ENCODE measurements around the gene ASB8.

GRCh38 chr12:48176417-48176751, 19.1 kb upstream of the ASB8 start:
- TF ChIP-seq CTCF (IDR thresholded peaks at IDR 0.05; ENCODE audit: insufficient read depth, low read length, poor library complexity, severe bottlenecking) (no peak), EZH2phosphoT487 (conservative IDR thresholded peaks at IDR 0.05; ENCODE audit: low read length) (no peak)
